ENCODE measurements around the gene NPNT.

Gene NPNT

GRCh38 chr4:105878668-105879067, 16.6 kb upstream of the NPNT start:
- H3K27me3 ChIP-seq (ENCODE audit: control insufficient read depth in 2 of 2, insufficient read depth in 2 of 2, low read length in 2 of 2): no peaks in the 10 kb centered on the region
- H3K36me3 ChIP-seq (ENCODE audit: control insufficient read depth in 2 of 2, insufficient read depth in 2 of 2, low read length in 2 of 2): no peaks in the 10 kb centered on the region

DNA sequence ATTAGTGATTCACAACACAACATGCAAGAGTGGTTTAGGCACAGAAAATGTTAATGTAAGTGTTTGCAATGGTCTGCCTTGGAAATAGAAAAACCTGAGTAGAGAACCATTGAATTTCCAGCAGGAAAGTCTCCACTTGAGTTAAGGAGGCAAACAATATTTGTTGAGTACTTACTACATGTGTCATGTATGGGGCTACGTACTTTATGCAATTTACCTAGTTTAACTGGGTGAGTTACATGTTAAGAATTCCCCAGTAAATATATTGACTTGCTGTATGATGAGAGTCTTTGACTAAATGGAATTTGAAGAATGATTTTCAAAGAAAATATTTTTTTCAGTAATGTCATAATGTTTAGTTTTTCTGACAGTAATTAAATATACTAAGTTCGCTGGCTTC, 7.8 kb upstream of the NPNT start:
- Histone ChIP-seq H3K27ac (ENCODE audit: low read depth in 2 of 2, low read length in 2 of 2) (no peak overlapping the region), H3K27me3 (ENCODE audit: control insufficient read depth in 2 of 2, insufficient read depth in 2 of 2, low read length in 2 of 2) (no peaks in the 10 kb centered on the region)

More at GRCh38 chr4:105878668-105879067, 16.6 kb upstream of the NPNT start:
- H3K4me3 ChIP-seq (ENCODE audit: low read length in 2 of 2): no peak overlapping the region
- H3K27ac ChIP-seq (ENCODE audit: low read depth in 2 of 2, low read length in 2 of 2): no peak overlapping the region
- H3K9ac ChIP-seq (ENCODE audit: low read depth in 1 of 2, low read length in 2 of 2): no peak overlapping the region
- no peaks in the 10 kb centered on the region for H3K9me3 ChIP-seq (ENCODE audit: control insufficient read depth in 2 of 2, low read length in 2 of 2)
- no peaks in the 10 kb centered on the region for H3K4me1 ChIP-seq (ENCODE audit: control insufficient read depth in 2 of 2, insufficient read depth in 2 of 2, low read length in 2 of 2)

DNA sequence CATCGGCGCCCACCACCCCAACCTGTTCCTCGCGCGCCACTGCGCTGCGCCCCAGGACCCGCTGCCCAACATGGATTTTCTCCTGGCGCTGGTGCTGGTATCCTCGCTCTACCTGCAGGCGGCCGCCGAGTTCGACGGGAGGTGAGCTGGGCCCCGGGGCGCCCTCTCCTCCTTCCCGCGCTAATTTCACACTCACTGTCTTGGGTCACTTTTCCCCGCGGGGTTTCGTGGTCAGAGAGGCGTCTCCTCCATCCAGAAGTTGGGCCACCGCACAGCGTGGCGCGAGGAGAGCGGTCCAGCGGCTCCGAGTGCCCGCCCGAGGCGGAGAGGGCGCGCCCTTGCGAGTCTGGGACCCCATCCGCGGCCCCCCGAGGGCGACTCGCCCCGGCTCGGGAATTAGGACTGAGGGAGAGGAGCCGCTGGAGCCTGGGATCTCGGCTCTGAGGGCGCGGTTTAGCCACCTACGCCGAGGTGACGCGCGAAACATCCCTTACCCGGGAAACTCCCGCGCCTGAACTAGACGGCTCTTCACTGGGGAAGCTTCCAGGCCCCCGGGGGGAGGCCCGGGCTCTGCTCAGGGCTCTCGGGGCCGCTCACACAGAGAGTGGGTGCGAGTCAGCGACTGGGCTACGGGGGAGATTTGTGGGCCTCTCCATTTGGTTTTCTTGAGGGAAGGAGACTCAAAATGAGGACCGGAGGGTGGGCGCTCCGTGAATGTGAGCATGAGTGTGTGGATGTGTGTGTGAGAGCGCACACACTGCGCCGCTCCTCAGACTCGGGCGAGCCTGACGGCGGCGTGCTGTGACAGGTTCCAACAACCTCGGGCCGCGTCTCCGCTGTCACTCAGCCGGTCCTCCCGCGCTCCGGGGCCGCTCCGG, 551 bp downstream of the NPNT start:
- Histone ChIP-seq H3K36me3 (ENCODE audit: control insufficient read depth in 2 of 2, insufficient read depth in 2 of 2, low read length in 2 of 2) (no peaks in the 10 kb centered on the region), H3K27me3 (ENCODE audit: control insufficient read depth in 2 of 2, insufficient read depth in 2 of 2, low read length in 2 of 2) (no peaks in the 10 kb centered on the region), H3K9ac (ENCODE audit: low read depth in 1 of 2, low read length in 2 of 2) (peak overlapping the region; percentile 56 to 71), H3K4me1 (ENCODE audit: control insufficient read depth in 2 of 2, insufficient read depth in 2 of 2, low read length in 2 of 2) (peaks cover 3 to 7% of the 10 kb centered on the region in 2 donors), H3K4me3 (ENCODE audit: low read length in 2 of 2) (peak overlapping the region; percentile 75 to 81), H3K27ac (ENCODE audit: low read depth in 2 of 2, low read length in 2 of 2) (peak overlapping the region; percentile 59 to 69), H3K9me3 (ENCODE audit: control insufficient read depth in 2 of 2, low read length in 2 of 2) (no peaks in the 10 kb centered on the region)

More for the DNA sequence above, 7.8 kb upstream of the NPNT start:
- H3K36me3 ChIP-seq (ENCODE audit: control insufficient read depth in 2 of 2, insufficient read depth in 2 of 2, low read length in 2 of 2): no peaks in the 10 kb centered on the region
- H3K4me3 ChIP-seq (ENCODE audit: low read length in 2 of 2): no peak overlapping the region
- H3K4me1 ChIP-seq (ENCODE audit: control insufficient read depth in 2 of 2, insufficient read depth in 2 of 2, low read length in 2 of 2): no peaks in the 10 kb centered on the region
- H3K9me3 ChIP-seq (ENCODE audit: control insufficient read depth in 2 of 2, low read length in 2 of 2): no peaks in the 10 kb centered on the region
- H3K9ac ChIP-seq (ENCODE audit: low read depth in 1 of 2, low read length in 2 of 2): no peak overlapping the region

GRCh38 chr4:105896461-105896942, 1.2 kb downstream of the NPNT start:
- peak overlapping the region; percentile 59 to 69 for H3K27ac ChIP-seq (ENCODE audit: low read depth in 2 of 2, low read length in 2 of 2)
- peaks cover 3 to 7% of the 10 kb centered on the region in 2 donors for H3K4me1 ChIP-seq (ENCODE audit: control insufficient read depth in 2 of 2, insufficient read depth in 2 of 2, low read length in 2 of 2)
- H3K9me3 ChIP-seq (ENCODE audit: control insufficient read depth in 2 of 2, low read length in 2 of 2): no peaks in the 10 kb centered on the region
- H3K9ac ChIP-seq (ENCODE audit: low read depth in 1 of 2, low read length in 2 of 2): peak overlapping the region; percentile 56 to 71
- no peaks in the 10 kb centered on the region for H3K27me3 ChIP-seq (ENCODE audit: control insufficient read depth in 2 of 2, insufficient read depth in 2 of 2, low read length in 2 of 2)
- no peaks in the 10 kb centered on the region for H3K36me3 ChIP-seq (ENCODE audit: control insufficient read depth in 2 of 2, insufficient read depth in 2 of 2, low read length in 2 of 2)
- H3K4me3 ChIP-seq (ENCODE audit: low read length in 2 of 2): peak overlapping the region; percentile 75 to 81

- Histone ChIP-seq H3K4me3 (ENCODE audit: low read length in 2 of 2) (peak overlapping the region; percentile 75 to 81), H3K36me3 (ENCODE audit: control insufficient read depth in 2 of 2, insufficient read depth in 2 of 2, low read length in 2 of 2) (no peaks in the 10 kb centered on the region), H3K4me1 (ENCODE audit: control insufficient read depth in 2 of 2, insufficient read depth in 2 of 2, low read length in 2 of 2) (peaks cover 3 to 7% of the 10 kb centered on the region in 2 donors), H3K9ac (ENCODE audit: low read depth in 1 of 2, low read length in 2 of 2) (no peak overlapping the region), H3K9me3 (ENCODE audit: control insufficient read depth in 2 of 2, low read length in 2 of 2) (no peaks in the 10 kb centered on the region), H3K27me3 (ENCODE audit: control insufficient read depth in 2 of 2, insufficient read depth in 2 of 2, low read length in 2 of 2) (no peaks in the 10 kb centered on the region), H3K27ac (ENCODE audit: low read depth in 2 of 2, low read length in 2 of 2) (no peak overlapping the region)
These were observed 1.9 kb downstream of the NPNT start for GRCh38 chr4:105896984-105897775.

- Histone ChIP-seq H3K27ac (ENCODE audit: low read depth in 2 of 2, low read length in 2 of 2) (no peak overlapping the region), H3K9me3 (ENCODE audit: control insufficient read depth in 2 of 2, low read length in 2 of 2) (no peaks in the 10 kb centered on the region), H3K4me1 (ENCODE audit: control insufficient read depth in 2 of 2, insufficient read depth in 2 of 2, low read length in 2 of 2) (peaks cover 0 to 3% of the 10 kb centered on the region in 2 donors), H3K27me3 (ENCODE audit: control insufficient read depth in 2 of 2, insufficient read depth in 2 of 2, low read length in 2 of 2) (no peaks in the 10 kb centered on the region), H3K36me3 (ENCODE audit: control insufficient read depth in 2 of 2, insufficient read depth in 2 of 2, low read length in 2 of 2) (no peaks in the 10 kb centered on the region), H3K4me3 (ENCODE audit: low read length in 2 of 2) (no peak overlapping the region), H3K9ac (ENCODE audit: low read depth in 1 of 2, low read length in 2 of 2) (no peak overlapping the region)
These were observed 5.3 kb downstream of the NPNT start for GRCh38 chr4:105900541-105900940.

GRCh38 chr4:105902550-105903262, 7.4 kb downstream of the NPNT start:
- Histone ChIP-seq H3K9me3 (ENCODE audit: control insufficient read depth in 2 of 2, low read length in 2 of 2) (no peaks in the 10 kb centered on the region), H3K27ac (ENCODE audit: low read depth in 2 of 2, low read length in 2 of 2) (no peak overlapping the region), H3K36me3 (ENCODE audit: control insufficient read depth in 2 of 2, insufficient read depth in 2 of 2, low read length in 2 of 2) (no peaks in the 10 kb centered on the region), H3K9ac (ENCODE audit: low read depth in 1 of 2, low read length in 2 of 2) (no peak overlapping the region), H3K4me3 (ENCODE audit: low read length in 2 of 2) (no peak overlapping the region), H3K27me3 (ENCODE audit: control insufficient read depth in 2 of 2, insufficient read depth in 2 of 2, low read length in 2 of 2) (no peaks in the 10 kb centered on the region), H3K4me1 (ENCODE audit: control insufficient read depth in 2 of 2, insufficient read depth in 2 of 2, low read length in 2 of 2) (peaks cover 0 to 3% of the 10 kb centered on the region in 2 donors)

GRCh38 chr4:105909787-105910281, 14.6 kb downstream of the NPNT start:
- H3K4me3 ChIP-seq (ENCODE audit: low read length in 2 of 2): peak overlapping the region; percentile 1 to 30
- peak overlapping the region; percentile 18 to 77 for H3K27ac ChIP-seq (ENCODE audit: low read depth in 2 of 2, low read length in 2 of 2)
- H3K9ac ChIP-seq (ENCODE audit: low read depth in 1 of 2, low read length in 2 of 2): no peak overlapping the region

GRCh38 chr4:105911426-105911825, 16.2 kb downstream of the NPNT start:
- peaks cover 0 to 8% of the 10 kb centered on the region in 2 donors for H3K4me1 ChIP-seq (ENCODE audit: control insufficient read depth in 2 of 2, insufficient read depth in 2 of 2, low read length in 2 of 2)
- no peak overlapping the region for H3K4me3 ChIP-seq (ENCODE audit: low read length in 2 of 2)
- H3K36me3 ChIP-seq (ENCODE audit: control insufficient read depth in 2 of 2, insufficient read depth in 2 of 2, low read length in 2 of 2): no peaks in the 10 kb centered on the region
- H3K27me3 ChIP-seq (ENCODE audit: control insufficient read depth in 2 of 2, insufficient read depth in 2 of 2, low read length in 2 of 2): no peaks in the 10 kb centered on the region
- H3K27ac ChIP-seq (ENCODE audit: low read depth in 2 of 2, low read length in 2 of 2): no peak overlapping the region
- no peaks in the 10 kb centered on the region for H3K9me3 ChIP-seq (ENCODE audit: control insufficient read depth in 2 of 2, low read length in 2 of 2)
- no peak overlapping the region for H3K9ac ChIP-seq (ENCODE audit: low read depth in 1 of 2, low read length in 2 of 2)

More at GRCh38 chr4:105909787-105910281, 14.6 kb downstream of the NPNT start:
- Histone ChIP-seq H3K9me3 (ENCODE audit: control insufficient read depth in 2 of 2, low read length in 2 of 2) (no peaks in the 10 kb centered on the region), H3K4me1 (ENCODE audit: control insufficient read depth in 2 of 2, insufficient read depth in 2 of 2, low read length in 2 of 2) (peaks cover 0 to 8% of the 10 kb centered on the region in 2 donors), H3K36me3 (ENCODE audit: control insufficient read depth in 2 of 2, insufficient read depth in 2 of 2, low read length in 2 of 2) (no peaks in the 10 kb centered on the region), H3K27me3 (ENCODE audit: control insufficient read depth in 2 of 2, insufficient read depth in 2 of 2, low read length in 2 of 2) (no peaks in the 10 kb centered on the region)
